Psoas muscle (tissue), 8 donors: ENCODE data around the gene KCNJ4. TPM values are rescaled to one million over a fixed set of nuclear protein-coding genes. Genes with fewer than 3 reads are reported as not detected.
"Not testable (repeated sequence)": the region's sequence is repeated elsewhere in the genome, so short reads cannot be mapped to it uniquely, and the experiment has no call there.

Experiments used
- ATAC-seq, 4 donors: fragments of 200-7000 bp; cut with Tn5 transposase; one replicate each; pipeline ENCODE4 v1.9.1; 2020; ENCODE audit warnings: moderate library complexity in 3 of 4, mild to moderate bottlenecking in 2 of 4
- DNase-seq, 2 donors: peaks; one replicate each; pipeline ENCODE4 v3.0.0-alpha.2; 2020
- H3K27ac ChIP-seq: fragments of 200-600 bp; one replicate; pipeline ENCODE4 v1.8.0; 2022
- H3K27me3 ChIP-seq, 3 donors: fragments of 200-600 bp in 1 of 3; one replicate each; pipeline versions ENCODE4 v1.6.1 to v1.8.0; 2013 to 2022; ENCODE audit warnings: low read length in 2 of 3, mild to moderate bottlenecking in 2 of 3, moderate library complexity in 1 of 3; ENCODE audit not compliant: insufficient read depth in 3 of 3
- H3K36me3 ChIP-seq, 2 donors: fragments of 200-600 bp in 1 of 2; one replicate each; pipeline versions ENCODE4 v1.6.1 to v1.8.0; 2013 to 2022; ENCODE audit warnings: low read depth in 1 of 2, mild to moderate bottlenecking in 1 of 2, moderate library complexity in 1 of 2; ENCODE audit not compliant: insufficient read depth in 1 of 2
- H3K4me1 ChIP-seq: fragments of 200-600 bp; one replicate; pipeline ENCODE4 v1.8.0; 2022
- H3K4me3 ChIP-seq: fragments of 200-600 bp; one replicate; pipeline ENCODE4 v1.8.0; 2022; ENCODE audit warnings: mild to moderate bottlenecking
- H3K9me3 ChIP-seq: fragments of 200-600 bp; one replicate; pipeline ENCODE4 v1.8.0; 2022
- CTCF ChIP-seq: fragments of 200-600 bp; IDR thresholded peaks from one replicate; pipeline ENCODE4 v1.8.0; 2022; ENCODE audit warnings: antibody characterized with exemption
- WGBS, 3 donors: extraction: QIAGEN DNeasy Blood & Tissue Kit; methylation state at CpG; one replicate each; pipeline versions ENCODE4 v1.1.6 to v1.1.7; 2013; 5-methylcytosine and 5-hydroxymethylcytosine counted together
- intact Hi-C, 2 donors: fragments of 100-400 bp; cut with DNase I; formaldehyde crosslinking; loops; one replicate each; pipeline versions ENCODE4 v1.11.0 to v1.14.2; 2022
- polyA plus RNA-seq, 3 donors: library from polyadenylated mRNA; stranded (reverse); fragments of 200-250 nt; gene quantifications; one replicate each; pipeline ENCODE4 v1.2.3, GENCODE V29; 2013
- total RNA-seq, 4 donors: library from RNA; stranded (reverse); fragmentation: NEBNext Ultra II Directional in 2 of 4; extraction: Animal tissue kit (Norgen Biotek cat#: 25700) in 2 of 4; gene quantifications; one replicate each; pipeline versions ENCODE4 v1.2.1 to v1.2.4, GENCODE V29; 2021 to 2023
- donor health status: healthy with polysubstance abuse.
- donor health status: DM: no; HTN: no; CAD: no; lungs with moderate emphysema.
- donor health status: Bipolar disorder and iron deficiency.
- donor health status: healthy.
- donor health status: DM: yes; HTN: yes; CAD: no.
- donor health status: DM: no; HTN: no; CAD: no.
- donor health status: DM: no; HTN: no; CAD: no.
- donor health status: DM: yes; HTN: yes; CAD: no.

KCNJ4 gene
- total and polyA plus RNA-seq, 7 donors, result 0.01 TPM; not detected in 6

DNA sequence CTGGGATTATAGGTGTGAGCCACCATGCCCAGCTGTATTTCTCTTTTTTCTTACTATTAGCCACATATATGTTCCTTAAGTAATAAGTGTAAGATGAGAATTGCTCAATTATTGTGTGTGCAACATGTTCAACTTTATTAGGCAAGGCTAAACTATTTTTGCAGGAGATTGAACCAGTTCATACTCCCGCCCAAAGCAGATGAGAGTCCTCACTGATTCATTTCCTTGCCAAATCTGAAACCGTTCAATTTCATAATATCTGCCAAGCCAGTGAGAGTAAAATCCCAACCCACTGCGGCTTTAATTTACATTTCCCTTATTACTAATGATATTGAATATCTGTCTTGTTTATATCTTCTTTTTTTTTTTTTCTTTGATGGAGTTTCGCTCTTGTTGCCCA is 48.4 kb downstream of the KCNJ4 start:
- 57 to 66% (median 64%) methylated on average over 4 of the region's 4 CpGs for WGBS, 3 donors
- Histone ChIP-seq H3K36me3 (no peaks in the 10 kb centered on the region), H3K4me3 (no peak overlapping the region), H3K27me3 (no peaks in the 10 kb centered on the region), H3K9me3 (no peaks in the 10 kb centered on the region), H3K27ac (no peak overlapping the region), H3K4me1 (no peaks in the 10 kb centered on the region)
- intact Hi-C loops, result no loop called here
- no peak for TF ChIP-seq CTCF
- no peak for DNase-seq
- no peak for ATAC-seq

GRCh38 chr22:38404419-38404818 is 50.6 kb downstream of the KCNJ4 start:
- Histone ChIP-seq H3K36me3 (no peaks in the 10 kb centered on the region), H3K27me3 (no peaks in the 10 kb centered on the region), H3K9me3 (no peaks in the 10 kb centered on the region), H3K4me3 (no peak overlapping the region), H3K4me1 (no peaks in the 10 kb centered on the region), H3K27ac (no peak overlapping the region)
- DNase-seq (no peak), ATAC-seq (no peak)
- no peak for TF ChIP-seq CTCF
- intact Hi-C loops, result no loop called here
- 90 to 92% (median 91%) methylated on average over 6 of the region's 6 CpGs for WGBS, 3 donors

DNA sequence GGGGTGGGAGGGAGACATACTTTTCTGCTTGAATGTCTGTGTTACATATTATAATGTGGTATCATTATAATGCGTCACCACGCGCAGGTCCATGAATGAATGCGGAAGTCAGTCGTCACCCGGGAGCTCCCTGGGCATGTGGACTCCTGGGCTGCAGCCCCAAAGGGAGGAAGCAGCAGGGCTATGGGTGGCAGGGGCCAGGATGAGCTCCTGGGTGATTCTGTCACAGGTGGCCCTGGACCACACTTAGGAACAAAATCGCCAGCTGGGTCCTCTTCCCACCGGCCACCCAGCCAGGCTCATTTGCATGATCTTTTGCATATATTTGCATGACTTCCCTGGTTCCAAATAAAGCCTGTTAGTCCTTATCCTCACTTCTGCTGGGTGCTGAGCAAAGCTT is 51.2 kb downstream of the KCNJ4 start:
- DNase-seq (no peak), ATAC-seq (no peak)
- no peaks in the 10 kb centered on the region for H3K4me1 ChIP-seq
- H3K4me3 ChIP-seq, result no peak overlapping the region
- intact Hi-C loops, result no loop called here
- no peak overlapping the region for H3K27ac ChIP-seq
- WGBS, 3 donors, result 77 to 82% (median 79%) methylated on average over 8 of the region's 8 CpGs
- no peaks in the 10 kb centered on the region for H3K27me3 ChIP-seq
- TF ChIP-seq CTCF, result no peak
- H3K9me3 ChIP-seq, result no peaks in the 10 kb centered on the region
- H3K36me3 ChIP-seq, result no peaks in the 10 kb centered on the region

GRCh38 chr22:38402204-38402603 is 52.8 kb downstream of the KCNJ4 start:
- intact Hi-C loops, result no loop called here
- no peak for TF ChIP-seq CTCF
- whole genome bisulfite sequencing, 3 donors, result 74 to 81% (median 78%) methylated on average over 12 of the region's 12 CpGs

DNA sequence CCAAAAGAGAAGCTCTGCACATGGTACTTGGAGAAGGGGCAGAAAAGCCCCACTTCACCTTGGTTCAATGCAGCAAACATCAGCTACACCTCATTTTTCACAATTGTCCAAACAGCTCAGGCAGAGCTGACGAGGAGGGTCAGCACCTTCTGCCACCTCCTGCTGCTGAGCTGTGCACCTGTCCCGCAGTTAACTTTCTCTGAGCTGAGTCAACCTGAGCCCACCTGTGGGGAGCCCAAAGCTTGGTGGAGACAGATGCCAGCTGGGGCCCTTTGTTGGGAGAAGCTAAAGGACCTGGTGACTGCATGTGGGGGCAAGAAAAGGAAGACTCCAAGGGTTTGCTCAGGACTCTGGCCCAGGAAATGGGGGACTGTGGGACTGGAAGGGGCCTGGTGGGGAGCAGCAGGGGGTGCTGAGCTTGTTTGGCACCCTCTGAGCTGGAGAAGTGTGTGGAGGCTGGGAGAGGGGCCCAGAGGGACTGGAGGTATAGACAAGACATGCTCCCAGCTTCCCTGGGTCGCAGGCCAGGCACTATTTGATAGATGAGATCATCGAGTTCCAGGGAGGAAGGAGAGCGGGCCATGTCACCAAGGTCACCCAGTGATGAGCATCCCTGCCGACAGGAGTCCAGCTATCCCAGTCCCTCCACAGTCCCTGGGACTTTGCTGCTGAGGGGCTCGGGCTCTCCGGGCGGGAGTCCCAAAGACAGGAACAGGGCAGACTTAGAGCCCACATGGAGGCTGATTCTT is 53.5 kb downstream of the KCNJ4 start:
- Histone ChIP-seq H3K27ac (no peak overlapping the region), H3K4me3 (no peak overlapping the region), H3K9me3 (no peaks in the 10 kb centered on the region), H3K4me1 (no peaks in the 10 kb centered on the region), H3K36me3 (no peaks in the 10 kb centered on the region), H3K27me3 (no peaks in the 10 kb centered on the region)
- DNase-seq (no peak), ATAC-seq (no peak)
- 70 to 81% (median 78%) methylated on average over 9 of the region's 9 CpGs for WGBS, 3 donors
- intact Hi-C loops, result no loop called here
- TF ChIP-seq CTCF, result no peak

More at GRCh38 chr22:38402204-38402603, 52.8 kb downstream of the KCNJ4 start:
- Histone ChIP-seq H3K27me3 (no peaks in the 10 kb centered on the region), H3K36me3 (no peaks in the 10 kb centered on the region), H3K27ac (no peak overlapping the region), H3K9me3 (no peaks in the 10 kb centered on the region), H3K4me1 (no peaks in the 10 kb centered on the region), H3K4me3 (no peak overlapping the region)
- ATAC-seq (no peak), DNase-seq (no peak)

GRCh38 chr22:38400256-38400655 is 54.7 kb downstream of the KCNJ4 start:
- intact Hi-C loops, H3K4me1 ChIP-seq, H3K9me3 ChIP-seq, H3K27me3 ChIP-seq, H3K27ac ChIP-seq, H3K4me3 ChIP-seq, DNase-seq, H3K36me3 ChIP-seq, ATAC-seq: not testable (repeated sequence)
- 73 to 78% (median 75%) methylated on average over 1 to 2 of the region's 2 CpGs for WGBS, 3 donors
